DND-41 (cell line): ENCODE data around the gene SETBP1.

Experiments
- ATAC-seq: fragments of 200-7000 bp; cut with Tn5 transposase; 3 replicates; pipeline ENCODE4 v1.9.1; 2021; ENCODE audit warnings: low read depth; ENCODE audit not compliant: insufficient read depth
- DNase-seq: peaks from one replicate; pipeline ENCODE4 v3.0.0-alpha.2; 2020
- H2AFZ ChIP-seq: 2 replicates; pipeline ENCODE4 v1.6.0; 2012; ENCODE audit warnings: low read depth, low read length
- H3K27ac ChIP-seq: 2 replicates; pipeline ENCODE4 v1.5.1; 2012; ENCODE audit warnings: low read length, inconsistent platforms
- H3K27me3 ChIP-seq: fragments of 200-600 bp; sonication (generic); 2 replicates; pipeline ENCODE4 v1.6.0; 2012; ENCODE audit warnings: low read length, mild to moderate bottlenecking, inconsistent platforms; ENCODE audit not compliant: insufficient read depth, poor library complexity
- H3K36me3 ChIP-seq: 2 replicates; pipeline ENCODE4 v1.5.1; 2012; ENCODE audit warnings: low read length, inconsistent platforms; ENCODE audit not compliant: insufficient read depth
- H3K4me1 ChIP-seq: 2 replicates; pipeline ENCODE4 v1.5.1; 2012; ENCODE audit warnings: mild to moderate bottlenecking, low read length; ENCODE audit not compliant: insufficient read depth
- H3K4me2 ChIP-seq: 2 replicates; pipeline ENCODE4 v1.6.0; 2012; ENCODE audit warnings: mild to moderate bottlenecking, moderate library complexity, low read length, inconsistent platforms; ENCODE audit not compliant: insufficient read depth
- H3K4me3 ChIP-seq, 2 experiments: fragments of 200-600 bp in 1 of 2; shearing (Covaris generic) in 1 of 2; 2 replicates each; pipeline ENCODE4 v1.5.1; 2012 to 2016; ENCODE audit warnings: inconsistent platforms in 2 of 2, low read length in 2 of 2, mild to moderate bottlenecking in 2 of 2, low read depth in 1 of 2, moderate library complexity in 1 of 2
- H3K79me2 ChIP-seq: 2 replicates; pipeline ENCODE4 v1.6.0; 2012; ENCODE audit warnings: low read length, inconsistent platforms; ENCODE audit not compliant: insufficient read depth
- H3K9ac ChIP-seq: 2 replicates; pipeline ENCODE4 v1.6.0; 2012; ENCODE audit warnings: low read depth, mild to moderate bottlenecking, inconsistent platforms, low read length, moderate library complexity
- H3K9me3 ChIP-seq: 2 replicates; pipeline ENCODE4 v1.5.1; 2012; ENCODE audit warnings: low read length, moderate library complexity, mild to moderate bottlenecking, inconsistent platforms; ENCODE audit not compliant: insufficient read depth, severe bottlenecking
- H4K20me1 ChIP-seq: 2 replicates; pipeline ENCODE4 v1.6.0; 2012; ENCODE audit warnings: low read length; ENCODE audit not compliant: insufficient read depth
- EZH2 ChIP-seq: IDR thresholded peaks from 3 replicates; pipeline ENCODE4 v1.6.1; 2012; ENCODE audit warnings: borderline replicate concordance, low read depth, mild to moderate bottlenecking, moderate library complexity, low read length, inconsistent platforms; ENCODE audit not compliant: severe bottlenecking
- TF ChIP-seq, protein P1 (sequence below): IDR thresholded peaks from 2 replicates; pipeline ENCODE4 v1.5.1; 2012; ENCODE audit warnings: borderline replicate concordance, low read length, moderate library complexity, mild to moderate bottlenecking; ENCODE audit not compliant: poor library complexity, severe bottlenecking; ENCODE audit errors: extremely low read depth

The SETBP1 gene

DNA sequence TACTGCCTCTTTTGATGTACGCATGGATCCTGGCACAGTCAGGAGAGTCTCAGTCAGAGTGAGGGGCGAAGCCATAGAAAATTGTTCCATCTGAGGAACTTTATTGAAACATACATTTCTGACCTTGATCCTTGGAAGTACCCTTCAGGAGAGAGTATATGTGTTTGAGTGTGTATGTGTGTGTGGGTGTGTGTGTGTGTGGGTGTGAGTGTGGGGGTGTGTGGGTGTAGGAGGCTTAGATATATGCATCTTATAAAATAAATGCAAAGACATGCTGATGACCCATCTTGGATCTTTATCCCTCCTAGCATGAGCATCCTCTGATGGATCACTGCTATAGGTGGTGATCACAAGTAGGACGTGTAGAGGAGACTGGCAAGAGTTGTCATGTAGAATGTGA is 93.5 kb downstream of the SETBP1 start:
- H3K27ac ChIP-seq, result no peak overlapping the region
- no peak overlapping the region for H3K9ac ChIP-seq
- no peak for TF ChIP-seq EZH2
- TF ChIP-seq, protein P1, sequence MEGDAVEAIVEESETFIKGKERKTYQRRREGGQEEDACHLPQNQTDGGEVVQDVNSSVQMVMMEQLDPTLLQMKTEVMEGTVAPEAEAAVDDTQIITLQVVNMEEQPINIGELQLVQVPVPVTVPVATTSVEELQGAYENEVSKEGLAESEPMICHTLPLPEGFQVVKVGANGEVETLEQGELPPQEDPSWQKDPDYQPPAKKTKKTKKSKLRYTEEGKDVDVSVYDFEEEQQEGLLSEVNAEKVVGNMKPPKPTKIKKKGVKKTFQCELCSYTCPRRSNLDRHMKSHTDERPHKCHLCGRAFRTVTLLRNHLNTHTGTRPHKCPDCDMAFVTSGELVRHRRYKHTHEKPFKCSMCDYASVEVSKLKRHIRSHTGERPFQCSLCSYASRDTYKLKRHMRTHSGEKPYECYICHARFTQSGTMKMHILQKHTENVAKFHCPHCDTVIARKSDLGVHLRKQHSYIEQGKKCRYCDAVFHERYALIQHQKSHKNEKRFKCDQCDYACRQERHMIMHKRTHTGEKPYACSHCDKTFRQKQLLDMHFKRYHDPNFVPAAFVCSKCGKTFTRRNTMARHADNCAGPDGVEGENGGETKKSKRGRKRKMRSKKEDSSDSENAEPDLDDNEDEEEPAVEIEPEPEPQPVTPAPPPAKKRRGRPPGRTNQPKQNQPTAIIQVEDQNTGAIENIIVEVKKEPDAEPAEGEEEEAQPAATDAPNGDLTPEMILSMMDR, result no peak
- no peak for ATAC-seq
- no peaks in the 10 kb centered on the region for H4K20me1 ChIP-seq
- no peaks in the 10 kb centered on the region for H3K27me3 ChIP-seq
- H3K4me1 ChIP-seq, result no peaks in the 10 kb centered on the region
- no peak for DNase-seq
- H3K4me3 ChIP-seq, result no peak overlapping the region
- H3K4me2 ChIP-seq, result no peak overlapping the region
- H2AFZ ChIP-seq, result no peak overlapping the region
- H3K9me3 ChIP-seq, result no peaks in the 10 kb centered on the region
- no peaks in the 10 kb centered on the region for H3K36me3 ChIP-seq
- H3K79me2 ChIP-seq, result no peaks in the 10 kb centered on the region

DNA sequence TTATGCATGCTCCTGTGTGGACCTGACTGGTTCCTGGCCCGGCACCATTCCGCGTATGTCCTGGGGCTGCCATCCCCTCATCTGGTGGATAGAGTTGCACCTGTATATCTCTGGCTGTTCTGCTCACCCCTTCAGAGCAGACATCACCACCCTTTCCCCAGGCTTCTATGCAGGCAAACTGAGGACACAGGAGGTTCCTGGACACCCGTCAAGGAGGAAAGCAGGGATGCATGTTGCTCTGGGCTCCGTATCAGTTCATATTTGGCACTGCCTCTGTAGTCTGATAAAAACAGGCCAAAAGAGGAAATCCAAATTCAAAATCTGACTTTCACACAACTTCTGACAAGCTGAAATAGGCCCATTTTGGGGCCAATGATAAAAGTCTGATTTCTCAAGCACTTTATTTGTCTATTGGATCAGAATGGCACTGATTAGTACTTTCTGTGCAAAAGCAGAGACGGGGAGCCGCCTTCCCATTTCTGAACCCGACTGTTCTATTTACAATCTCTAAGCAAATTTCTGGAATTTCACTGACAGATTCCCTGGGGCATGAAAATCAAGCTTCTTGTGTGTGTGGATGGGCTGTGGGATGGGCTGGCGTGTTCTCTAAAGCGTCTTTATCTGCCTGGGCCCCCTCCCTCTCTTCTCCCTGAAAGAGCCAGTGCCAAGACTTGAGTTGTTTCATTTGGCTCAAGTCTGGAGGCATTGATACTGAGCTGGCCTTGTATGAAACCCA is 96.9 kb downstream of the SETBP1 start:
- H2AFZ ChIP-seq, result no peak overlapping the region
- H3K4me1 ChIP-seq, result no peaks in the 10 kb centered on the region
- DNase-seq (no peak), ATAC-seq (no peak)
- no peak overlapping the region for H3K4me2 ChIP-seq
- no peaks in the 10 kb centered on the region for H3K36me3 ChIP-seq
- H4K20me1 ChIP-seq, result no peaks in the 10 kb centered on the region
- no peaks in the 10 kb centered on the region for H3K27me3 ChIP-seq
- H3K79me2 ChIP-seq, result no peaks in the 10 kb centered on the region
- no peaks in the 10 kb centered on the region for H3K9me3 ChIP-seq
- H3K4me3 ChIP-seq, result no peak overlapping the region
- TF ChIP-seq EZH2, result no peak
- TF ChIP-seq, protein P1, result no peak
- no peak overlapping the region for H3K27ac ChIP-seq
- no peak overlapping the region for H3K9ac ChIP-seq

DNA sequence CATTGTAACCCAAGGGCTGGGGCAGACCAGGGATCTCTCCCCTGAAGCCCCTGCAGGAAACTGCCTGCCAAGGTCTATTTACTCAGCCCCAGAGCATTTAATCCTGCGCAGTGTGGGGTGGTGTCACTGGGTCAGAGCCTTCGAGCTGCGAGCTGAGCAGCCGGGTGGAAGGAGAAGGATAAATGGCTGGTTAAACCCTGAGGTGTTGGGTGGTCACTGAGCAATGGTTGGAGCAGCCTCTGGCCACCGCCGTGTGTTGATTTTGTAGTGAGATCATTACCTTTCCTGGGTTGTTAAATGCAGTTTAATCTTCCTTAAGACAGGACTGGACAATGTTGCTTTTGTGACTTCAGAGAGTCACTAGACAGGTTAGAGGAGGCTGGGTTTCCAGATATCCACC is 98.1 kb downstream of the SETBP1 start:
- H3K27ac ChIP-seq, result no peak overlapping the region
- ATAC-seq, result no peak
- no peaks in the 10 kb centered on the region for H3K36me3 ChIP-seq
- H2AFZ ChIP-seq, result no peak overlapping the region
- no peak overlapping the region for H3K4me2 ChIP-seq
- TF ChIP-seq EZH2, result no peak
- TF ChIP-seq, protein P1, result no peak
- H3K9me3 ChIP-seq, result no peaks in the 10 kb centered on the region
- no peak for DNase-seq
- no peaks in the 10 kb centered on the region for H3K79me2 ChIP-seq
- no peaks in the 10 kb centered on the region for H3K4me1 ChIP-seq
- no peak overlapping the region for H3K4me3 ChIP-seq
- H3K27me3 ChIP-seq, result no peaks in the 10 kb centered on the region
- no peak overlapping the region for H3K9ac ChIP-seq
- no peaks in the 10 kb centered on the region for H4K20me1 ChIP-seq
